Urothelium cell line (cell line): ENCODE data around the gene SCG3.

Experiments
- DNase-seq: peaks from one replicate; pipeline ENCODE4 v3.0.0; 2011; ENCODE audit warnings: low spot score, mixed read lengths
- FAIRE-seq: peaks from 2 replicates; lab custom pipeline; 2011; peaks lifted over from hg19 to GRCh38; lab: Jason Lieb, UNC

The SCG3 gene

DNA sequence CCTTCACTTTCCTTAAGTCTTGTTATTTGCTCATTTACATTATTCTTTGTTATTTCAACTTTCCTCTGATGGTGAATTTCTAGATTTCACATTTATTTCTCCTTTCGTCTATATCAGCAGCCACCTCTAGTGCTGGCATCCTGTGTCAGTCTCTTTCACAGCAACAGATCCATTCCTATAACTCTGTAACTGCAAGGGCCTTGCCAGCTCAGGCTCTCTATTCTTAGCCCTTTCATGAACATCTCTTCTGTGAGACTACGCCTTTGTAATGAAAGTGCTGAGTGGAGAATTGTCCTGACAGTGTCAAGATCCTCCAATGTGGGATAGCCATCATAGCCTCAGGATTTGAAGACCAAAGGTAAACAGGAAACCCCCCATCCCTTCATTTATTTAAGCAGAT lies 3.9 kb upstream of the SCG3 start:
- FAIRE-seq, result no peak
- no peak for DNase-seq

DNA sequence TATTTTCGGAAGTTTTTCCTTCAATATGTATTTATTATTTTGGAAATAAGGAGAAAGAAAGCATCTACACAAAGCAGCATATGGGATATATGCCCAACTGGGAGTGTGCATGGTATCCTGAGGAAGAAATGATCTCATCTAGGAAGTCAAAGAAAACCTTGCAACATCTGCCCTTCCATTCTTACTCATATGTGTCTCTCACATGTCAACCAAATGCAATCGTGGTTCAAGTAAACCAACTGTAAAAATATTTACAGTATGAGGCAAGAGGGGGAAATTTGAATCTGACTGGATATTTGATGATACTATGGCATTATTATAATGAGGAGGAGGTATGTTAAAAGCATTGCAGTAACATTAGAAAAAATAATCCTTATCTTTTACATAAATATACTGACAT lies 3.2 kb upstream of the SCG3 start:
- FAIRE-seq, result no peak
- DNase-seq, result no peak

DNA sequence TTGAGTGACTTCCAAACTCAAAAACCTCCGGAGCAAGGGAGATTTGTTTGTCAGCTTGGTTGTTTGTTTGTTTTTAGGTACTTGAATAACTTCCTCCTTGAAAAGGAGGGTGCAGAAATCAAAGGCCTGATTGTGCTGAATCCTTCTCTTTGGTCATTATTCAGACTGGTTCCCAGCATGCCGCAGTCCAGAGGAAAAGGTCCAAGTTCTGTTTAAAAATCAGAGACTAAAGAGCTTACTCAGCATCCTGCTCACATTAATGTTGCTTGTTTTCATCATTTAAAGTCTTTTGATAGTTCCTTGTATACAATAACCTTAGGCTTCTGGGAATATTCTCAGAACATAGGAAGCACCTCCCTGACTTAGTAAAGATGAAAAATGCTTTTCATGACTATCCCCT lies 982 bp upstream of the SCG3 start:
- no peak for FAIRE-seq

DNA sequence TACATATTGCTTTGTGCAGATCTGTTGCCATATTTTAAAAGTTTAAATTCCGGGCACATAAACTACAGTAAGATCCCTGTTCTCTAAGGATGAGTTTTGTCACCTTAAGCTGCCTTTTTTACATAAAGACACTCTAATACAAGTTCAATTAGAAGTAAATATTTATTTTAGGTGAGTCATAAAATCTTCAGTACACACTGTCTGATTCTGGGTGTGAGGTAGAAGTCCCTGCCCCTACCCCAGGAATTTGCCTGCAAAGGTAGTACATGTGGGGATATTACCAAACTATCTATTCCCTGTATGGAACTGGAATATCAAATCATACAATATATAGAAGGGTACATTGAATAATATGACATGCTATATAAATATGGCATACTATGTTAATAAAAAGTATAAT lies 6.3 kb downstream of the SCG3 start:
- FAIRE-seq, result no peak
- no peak for DNase-seq

More for the DNA sequence above, 982 bp upstream of the SCG3 start:
- no peak for DNase-seq

DNA sequence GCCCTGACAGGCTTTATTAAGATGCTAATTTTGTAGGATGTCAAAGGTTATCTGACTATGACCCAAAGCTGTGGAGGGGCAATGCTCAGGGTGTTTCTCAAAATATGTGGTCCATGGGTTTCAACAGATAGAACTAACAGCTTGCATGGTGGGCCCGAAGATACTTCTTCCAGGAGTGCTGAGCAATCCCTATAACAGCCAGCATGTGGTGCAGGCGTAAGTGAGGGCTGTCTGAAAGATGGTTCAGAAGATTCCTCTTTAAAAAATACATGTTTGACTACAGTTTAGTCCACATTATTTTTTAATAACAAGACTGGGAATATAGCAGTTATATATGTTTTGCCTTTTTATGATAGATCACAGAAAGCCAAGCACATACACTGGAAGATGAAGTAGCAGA lies 7.6 kb downstream of the SCG3 start:
- DNase-seq (no peak), FAIRE-seq (no peak)

DNA sequence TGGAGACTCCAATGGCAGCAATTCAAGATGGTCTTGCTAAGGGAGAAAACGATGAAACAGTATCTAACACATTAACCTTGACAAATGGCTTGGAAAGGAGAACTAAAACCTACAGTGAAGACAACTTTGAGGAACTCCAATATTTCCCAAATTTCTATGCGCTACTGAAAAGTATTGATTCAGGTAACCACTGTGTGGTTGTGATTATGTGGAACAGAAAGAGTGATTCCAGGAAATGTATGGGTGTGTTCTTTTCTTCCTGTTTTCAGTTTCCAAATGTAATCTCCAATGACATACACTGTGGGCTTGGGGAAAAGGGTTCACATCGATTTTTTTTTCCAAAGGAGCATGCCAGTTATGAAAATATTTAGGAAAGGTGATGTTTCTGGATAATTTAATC lies 10.9 kb downstream of the SCG3 start:
- FAIRE-seq, result no peak
- no peak for DNase-seq

DNA sequence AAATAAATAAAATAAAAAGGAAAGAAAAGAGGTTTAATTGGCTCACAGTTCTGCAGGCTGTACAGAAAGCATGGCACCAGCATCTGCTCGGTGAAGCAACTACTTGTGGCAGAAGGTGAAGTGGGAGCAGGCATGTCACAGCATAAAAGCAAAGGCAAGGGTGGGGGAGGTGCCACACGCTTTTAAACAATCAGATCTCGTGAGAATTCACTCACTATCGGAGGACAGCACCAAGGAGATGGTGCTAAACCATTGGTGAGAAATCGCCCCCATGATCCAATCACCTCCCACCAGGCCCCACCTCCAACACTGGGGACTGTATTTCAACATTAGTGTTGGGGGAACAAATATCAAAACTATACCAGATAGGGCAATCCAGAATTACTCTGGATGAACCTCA lies 15.3 kb downstream of the SCG3 start:
- DNase-seq (no peak), FAIRE-seq (no peak)

DNA sequence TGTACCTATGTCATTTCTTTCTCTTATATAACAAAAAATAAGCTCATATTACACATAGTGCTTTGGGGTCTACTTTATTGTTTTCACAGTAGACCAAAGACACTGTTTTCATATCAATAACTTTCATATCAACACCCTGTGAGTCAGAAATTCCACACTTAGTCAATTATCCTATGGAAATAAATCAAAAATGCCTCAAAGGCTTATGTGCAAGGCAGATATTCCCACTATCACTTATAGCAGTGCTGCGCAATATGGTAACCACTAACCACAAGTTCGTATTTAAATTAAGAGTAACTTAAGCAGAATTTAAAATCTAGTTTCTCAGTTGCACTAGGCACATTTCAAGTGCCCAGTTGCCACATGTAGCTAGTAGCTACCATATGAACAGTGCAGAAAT lies 15.9 kb downstream of the SCG3 start:
- DNase-seq, result no peak
- FAIRE-seq, result no peak

DNA sequence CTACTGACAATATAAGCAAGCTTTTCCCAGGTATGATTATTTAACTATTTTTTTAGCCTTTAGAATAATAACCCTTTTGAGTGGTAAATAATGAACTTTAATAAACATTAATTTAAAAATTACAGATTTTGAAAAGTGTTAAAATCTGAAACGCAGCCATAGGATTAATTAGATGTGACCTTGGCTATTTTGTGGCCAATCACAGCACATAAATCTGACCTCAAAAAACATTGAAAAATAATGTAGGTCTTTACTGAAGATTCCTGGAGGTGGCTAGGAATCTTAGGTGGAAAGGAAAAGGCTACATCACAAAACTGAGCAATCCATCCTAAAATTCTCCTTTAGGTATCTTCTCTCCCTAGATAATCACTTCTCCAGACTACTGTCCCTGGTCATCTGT lies 18.1 kb downstream of the SCG3 start:
- DNase-seq (no peak), FAIRE-seq (no peak)

DNA sequence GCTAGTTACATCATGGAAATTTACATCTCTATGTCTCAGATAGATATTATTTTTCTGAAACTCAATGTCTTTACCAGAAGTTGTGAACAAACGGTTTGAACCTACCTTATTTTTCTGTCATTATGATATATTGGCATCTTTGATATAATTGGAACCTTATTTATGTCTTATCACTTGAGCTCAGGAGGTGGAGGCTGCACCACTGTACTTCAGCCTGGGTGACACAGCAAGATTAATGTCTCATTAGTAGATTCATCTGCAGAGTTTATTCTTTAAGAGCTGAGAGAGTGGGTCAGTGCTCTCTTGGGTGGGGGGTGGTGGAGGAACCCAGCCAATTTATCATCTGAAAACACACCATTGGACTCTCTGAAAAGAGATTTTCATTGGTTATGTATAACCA lies 21.4 kb downstream of the SCG3 start:
- no peak for DNase-seq
- no peak for FAIRE-seq

DNA sequence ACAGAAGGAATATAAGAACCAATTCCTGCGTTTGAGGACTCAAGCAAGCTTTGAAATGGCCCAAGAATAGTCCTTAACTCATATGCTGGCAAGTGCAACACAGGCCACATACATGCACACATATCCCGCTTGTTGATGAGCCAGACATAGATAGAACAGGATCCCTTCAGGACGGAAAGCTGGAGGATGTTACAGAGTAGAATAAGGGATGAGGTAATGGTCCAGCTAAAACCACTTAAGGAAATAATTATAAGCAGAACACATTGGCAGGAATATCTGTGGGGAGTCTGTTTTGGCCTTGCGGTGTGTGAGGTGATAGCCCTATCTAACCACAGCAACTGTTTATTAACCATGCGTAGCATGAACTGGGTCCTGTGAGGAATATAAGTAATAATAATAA lies 25.0 kb downstream of the SCG3 start:
- no peak for FAIRE-seq
- DNase-seq, result no peak

DNA sequence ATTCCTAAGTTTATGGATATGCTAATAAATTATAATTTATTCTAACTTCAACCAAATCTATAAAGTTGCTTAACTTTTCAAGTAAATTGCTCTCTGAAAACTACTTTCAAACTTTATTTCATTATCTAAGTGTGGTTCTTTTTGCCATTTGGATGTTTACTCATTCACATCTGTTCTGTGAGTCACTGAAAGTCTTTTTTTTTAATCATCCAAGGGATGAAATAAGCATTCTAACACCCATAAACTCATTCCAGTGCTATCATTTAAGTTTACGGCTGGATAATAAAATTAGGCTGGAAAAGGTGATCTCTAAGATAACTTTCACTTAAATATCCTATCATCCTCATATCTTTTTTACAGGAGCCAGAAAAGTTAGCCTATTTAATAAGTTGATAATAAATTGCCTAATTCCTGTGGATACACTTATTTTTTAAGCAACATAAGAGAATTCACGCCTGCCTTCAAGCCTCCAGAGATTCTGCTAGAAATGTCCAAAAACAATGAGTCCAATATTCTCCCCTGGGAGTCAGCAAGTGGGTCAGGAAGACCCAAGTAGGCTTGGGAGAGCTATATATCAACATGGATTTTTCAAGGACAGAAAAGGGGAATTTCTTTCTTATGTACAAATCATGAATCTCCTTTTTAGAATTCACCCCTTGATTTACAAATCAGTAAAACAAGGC lies 25.8 kb downstream of the SCG3 start:
- DNase-seq, result no peak

DNA sequence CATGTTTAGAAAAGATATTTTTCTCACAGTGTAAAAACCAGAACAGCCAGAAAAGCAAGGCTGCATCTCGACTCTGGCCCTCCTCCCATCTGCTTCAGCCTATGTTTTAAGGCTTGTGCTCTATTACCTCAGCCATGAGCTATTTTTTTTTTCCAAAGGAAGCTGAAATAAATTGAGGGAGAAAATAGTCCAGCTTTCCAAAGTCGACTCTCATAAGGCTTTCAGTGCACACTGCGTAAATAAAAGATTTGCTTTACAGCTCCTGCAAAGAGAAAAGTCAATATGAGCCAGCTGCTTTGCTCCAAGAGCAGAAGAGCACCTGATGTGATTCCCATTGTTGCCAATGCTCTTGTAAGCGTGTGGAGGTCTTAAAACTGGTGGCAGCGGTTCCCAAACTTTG lies 26.7 kb downstream of the SCG3 start:
- no peak for FAIRE-seq
- DNase-seq, result no peak

More for the DNA sequence above, 25.8 kb downstream of the SCG3 start:
- FAIRE-seq, result no peak

DNA sequence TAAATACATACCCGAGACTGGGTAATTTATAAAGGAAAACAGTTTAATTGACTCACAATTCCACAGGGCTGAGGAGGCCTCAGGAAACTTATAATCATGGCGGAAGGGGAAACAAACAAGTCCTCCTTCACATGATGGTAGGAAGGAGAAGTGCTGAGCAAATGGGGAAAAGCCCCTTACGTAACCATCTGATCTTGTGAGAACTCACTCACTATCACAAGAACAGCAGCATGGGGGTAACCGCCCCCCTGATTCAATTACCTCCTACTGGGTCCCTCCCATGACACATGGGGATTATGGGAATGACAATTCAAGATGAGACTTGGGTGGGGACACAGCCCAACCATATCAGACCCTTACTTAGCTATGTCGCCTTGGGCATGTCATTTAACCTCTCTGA lies 27.7 kb downstream of the SCG3 start:
- DNase-seq (no peak), FAIRE-seq (no peak)

DNA sequence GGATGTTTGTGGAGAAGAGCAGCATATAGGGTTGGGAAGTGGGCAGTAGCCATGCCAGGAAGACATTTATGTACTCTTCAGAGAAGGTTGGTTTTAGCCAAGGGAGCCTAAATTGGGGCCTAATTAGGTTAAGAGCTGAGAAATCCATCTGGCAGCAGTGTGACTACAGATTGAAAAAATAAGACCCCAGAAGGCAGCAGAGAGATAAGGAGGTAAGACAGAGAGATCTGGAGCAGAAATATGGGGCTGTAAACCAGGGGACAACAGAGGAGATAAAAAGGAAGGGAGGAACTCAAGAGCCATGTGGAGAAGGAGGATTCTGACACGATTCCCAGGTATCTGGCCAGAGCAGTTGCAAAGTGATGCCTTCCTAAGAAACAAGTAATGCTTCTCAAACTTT lies 32.9 kb downstream of the SCG3 start:
- no peak for FAIRE-seq
- no peak for DNase-seq

DNA sequence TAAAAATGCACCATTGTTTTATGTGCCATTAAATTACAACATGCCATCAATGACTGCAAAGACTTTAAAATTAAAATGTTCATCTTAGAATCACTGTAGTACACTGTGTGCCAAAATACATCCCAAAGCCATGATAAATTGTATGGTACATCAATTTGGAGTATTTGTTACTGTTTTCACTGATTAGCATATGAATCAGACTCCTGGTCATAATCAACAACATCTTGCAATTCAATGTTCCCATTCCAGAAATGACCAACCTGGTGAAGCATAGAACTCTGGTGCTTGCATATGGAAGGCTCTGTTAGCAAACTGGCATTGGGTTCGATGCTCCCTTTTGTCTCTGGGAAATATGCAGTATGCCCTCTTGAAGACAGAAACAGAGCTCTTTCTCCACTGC lies 33.6 kb downstream of the SCG3 start:
- FAIRE-seq, result no peak
- no peak for DNase-seq

DNA sequence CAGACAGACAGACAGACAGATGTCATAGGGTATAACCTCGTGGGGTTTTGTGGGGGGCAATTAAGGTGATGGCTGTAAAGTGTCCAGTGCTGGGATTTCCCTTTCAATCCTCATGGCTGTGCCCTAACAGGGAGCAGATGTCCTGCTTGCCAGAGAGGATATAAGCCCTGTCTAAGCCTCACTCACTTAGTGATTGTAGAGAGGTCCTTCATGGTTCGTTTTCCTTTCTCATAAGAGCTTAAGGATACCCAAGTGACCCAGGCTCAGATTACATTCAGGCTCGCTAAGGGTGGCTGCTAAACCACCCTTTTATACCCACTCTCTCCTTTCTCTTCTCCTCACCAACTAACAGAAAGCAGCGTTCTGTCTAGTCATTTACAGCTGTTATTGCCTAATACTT lies 36.9 kb downstream of the SCG3 start:
- no peak for DNase-seq
- FAIRE-seq, result no peak

DNA sequence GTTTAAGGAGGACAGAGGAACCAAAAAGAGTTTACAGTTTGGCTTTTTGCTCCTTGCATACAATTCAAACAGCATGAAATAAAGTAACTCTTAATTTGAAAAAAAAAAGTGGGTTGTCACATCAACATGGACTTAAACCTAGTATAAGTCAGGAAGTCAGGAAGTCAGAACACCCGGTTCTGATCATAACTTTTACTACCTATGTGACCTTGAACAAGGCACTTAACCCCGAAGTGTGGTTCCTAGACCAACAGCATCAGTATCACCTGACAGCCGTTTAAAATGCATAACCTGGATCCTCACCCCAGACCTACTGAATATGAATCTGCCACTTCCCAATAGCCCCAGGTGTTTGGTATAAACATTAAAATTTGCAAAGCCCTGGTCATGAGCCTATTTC lies 37.4 kb downstream of the SCG3 start:
- DNase-seq (no peak), FAIRE-seq (no peak)

DNA sequence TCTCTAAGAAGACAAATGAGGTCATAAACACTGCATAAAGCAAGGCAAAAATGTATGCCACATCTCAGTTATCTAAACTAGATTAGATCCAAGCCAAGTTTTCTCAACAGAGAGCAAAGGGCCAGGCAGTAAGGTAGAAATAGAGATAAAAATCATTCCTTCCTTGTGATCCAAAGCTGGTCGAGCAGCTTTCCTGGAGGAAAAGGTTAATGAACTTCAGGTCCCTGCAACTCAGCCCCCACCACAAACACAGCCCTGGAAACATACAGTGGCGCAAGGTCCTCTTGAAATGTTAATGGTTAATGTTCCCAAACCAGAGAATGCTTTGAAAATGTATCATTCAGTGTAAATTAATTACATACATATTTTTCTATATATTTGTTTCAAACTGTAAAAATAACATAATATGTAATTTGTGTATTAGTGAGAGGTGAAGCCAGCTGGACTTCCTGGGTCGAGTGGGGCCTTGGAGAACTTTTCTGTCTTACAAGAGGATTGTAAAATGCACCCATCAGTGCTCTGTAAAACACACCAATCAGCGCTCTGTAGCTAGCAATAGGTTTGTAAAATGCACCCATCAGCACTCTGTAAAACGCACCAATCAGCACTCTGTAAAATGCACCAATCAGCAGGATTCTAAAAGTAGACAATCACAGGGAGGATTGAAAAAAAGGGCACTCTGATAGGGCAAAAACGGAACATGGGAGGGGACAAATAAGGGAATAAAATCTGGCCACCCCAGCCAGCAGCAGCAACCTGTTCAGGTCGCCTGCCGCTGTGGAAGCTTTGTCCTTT lies 39.1 kb downstream of the SCG3 start:
- no peak for FAIRE-seq
- no peak for DNase-seq

DNA sequence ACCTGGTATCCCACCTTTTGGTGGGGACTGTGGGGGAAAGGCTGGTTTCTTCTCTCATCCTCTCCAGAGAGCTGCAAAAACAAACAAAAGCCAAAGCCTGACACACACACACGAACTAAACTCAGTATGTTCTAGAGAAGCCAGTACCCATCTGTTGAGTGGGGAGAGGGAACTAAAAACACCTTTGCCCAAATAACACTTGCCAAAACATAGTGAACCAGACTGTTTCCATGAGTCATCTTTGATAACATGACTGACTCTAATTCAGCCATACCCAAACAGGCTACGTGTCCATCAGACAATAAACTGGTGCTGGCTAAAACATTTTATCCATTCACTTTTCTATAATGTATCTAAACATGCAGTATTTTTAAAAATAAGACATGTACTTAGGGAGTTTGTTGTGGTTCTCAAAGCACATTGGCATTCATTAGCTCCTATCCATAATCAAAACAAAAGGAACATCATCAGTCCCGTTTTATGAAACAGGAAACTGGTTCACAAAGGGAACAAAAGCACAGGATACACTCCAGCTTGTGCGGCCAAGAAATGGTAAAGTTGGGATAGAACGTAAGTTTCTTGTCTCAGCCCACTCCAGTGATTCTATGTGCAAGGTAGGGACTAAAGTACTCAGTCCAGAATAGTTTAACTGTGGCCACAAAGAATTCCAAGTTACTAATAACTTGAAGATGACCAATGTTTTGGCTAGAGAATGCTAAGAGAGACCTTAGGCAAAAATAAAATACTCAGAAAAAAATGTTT lies 40.1 kb downstream of the SCG3 start:
- no peak for DNase-seq
- no peak for FAIRE-seq

DNA sequence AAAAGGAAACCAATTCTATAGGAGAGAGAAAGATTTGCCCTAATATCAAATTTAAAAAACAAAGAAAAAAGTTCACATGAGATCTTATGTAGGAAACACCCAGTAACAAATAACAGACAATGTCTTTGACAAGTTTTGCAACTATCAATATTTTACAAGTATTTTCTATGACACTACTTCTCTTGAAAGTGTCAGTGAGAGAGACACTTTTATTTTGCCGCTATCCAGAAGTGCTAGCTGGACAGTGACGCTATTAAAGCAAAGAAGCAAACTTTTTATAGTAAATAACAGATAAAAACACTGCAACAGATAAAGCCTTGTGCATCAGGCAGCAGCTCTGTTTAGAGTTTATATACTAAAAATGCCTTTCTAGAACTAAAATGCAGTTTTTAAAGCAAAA lies 42.9 kb downstream of the SCG3 start:
- no peak for DNase-seq
- FAIRE-seq, result no peak

DNA sequence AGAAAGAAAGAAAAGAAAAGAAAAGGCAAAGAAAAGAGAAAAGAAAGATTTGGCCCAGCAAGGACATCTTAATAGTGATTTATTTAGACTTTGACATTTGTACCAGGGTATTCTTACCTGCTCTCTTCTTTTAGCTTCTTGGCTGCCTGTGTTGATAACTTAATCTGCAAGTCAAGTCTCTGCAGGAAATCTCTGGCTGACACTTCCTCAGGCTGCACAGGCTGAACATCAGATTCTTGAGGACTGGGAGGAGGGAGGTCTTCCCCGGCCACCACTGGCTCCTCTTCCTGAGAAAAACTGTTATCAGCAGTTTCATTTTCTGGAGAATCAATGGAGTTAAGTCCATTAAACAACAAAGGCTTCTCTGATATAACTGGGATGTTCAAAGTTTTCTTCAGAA lies 43.4 kb downstream of the SCG3 start:
- FAIRE-seq, result no peak
- DNase-seq, result no peak
